HFF-Myc (cell line): ENCODE data around the gene PRSS57.

Experiments
- DNase-seq: peaks from one replicate; pipeline ENCODE4 v3.0.0-alpha.2; 2011; ENCODE audit warnings: low read depth; ENCODE audit errors: extremely low read depth
- H3K4me3 ChIP-seq: replicated peaks from 2 replicates; pipeline ENCODE4 v1.5.1; 2011; ENCODE audit warnings: low read depth, mild to moderate bottlenecking, control low read depth, low read length
- CTCF ChIP-seq: IDR thresholded peaks from 2 replicates; pipeline ENCODE4 v1.5.1; 2012; ENCODE audit warnings: mild to moderate bottlenecking, low read depth, low read length, control low read depth; ENCODE audit errors: missing control alignments

PRSS57 gene

DNA sequence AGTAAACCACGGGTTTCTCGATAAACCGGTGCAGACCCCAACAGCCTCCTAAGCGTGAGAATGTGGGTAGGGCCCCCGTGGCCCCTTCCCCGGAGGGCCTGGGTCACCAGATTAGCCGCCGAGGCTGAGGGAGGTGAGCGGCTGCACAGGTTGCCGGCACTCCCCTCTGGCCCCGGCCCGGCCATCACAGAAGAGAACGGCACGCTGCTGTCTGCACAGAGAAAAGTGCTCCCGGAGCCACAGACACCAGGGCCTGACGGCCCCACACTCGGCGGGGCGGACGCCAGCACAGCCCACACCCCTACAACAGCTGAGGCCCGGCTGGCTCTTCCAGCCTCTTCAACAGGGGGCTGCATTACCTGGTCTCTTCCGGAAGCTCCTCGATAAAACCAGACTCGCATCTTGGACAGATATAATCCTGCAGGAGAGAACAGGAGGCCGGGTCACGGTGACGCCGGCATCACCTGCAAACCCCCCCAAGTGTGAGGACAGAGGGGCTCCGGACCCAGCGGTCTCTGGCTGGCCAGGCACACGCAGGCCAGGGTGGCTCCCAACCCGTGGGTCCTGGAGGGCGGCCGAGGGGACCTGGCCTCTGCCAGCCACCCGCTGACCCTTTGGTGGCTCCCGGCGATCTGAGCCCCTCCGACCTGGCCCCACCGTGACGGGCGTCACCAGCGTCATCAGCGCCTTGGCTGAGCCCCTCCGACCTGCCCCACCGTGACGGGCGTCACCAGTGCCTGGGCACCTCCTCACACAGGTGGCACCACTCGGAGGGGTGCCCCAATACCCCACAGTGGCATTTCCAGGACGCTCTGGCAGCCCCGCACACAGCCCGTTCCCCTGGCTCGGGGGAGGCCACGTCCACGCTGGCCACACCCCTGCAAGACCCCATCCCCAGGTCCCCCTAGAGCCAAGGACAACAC, 42.5 kb downstream of the PRSS57 start:
- no peak for TF ChIP-seq CTCF
- no peak overlapping the region for H3K4me3 ChIP-seq
- no peak for DNase-seq

DNA sequence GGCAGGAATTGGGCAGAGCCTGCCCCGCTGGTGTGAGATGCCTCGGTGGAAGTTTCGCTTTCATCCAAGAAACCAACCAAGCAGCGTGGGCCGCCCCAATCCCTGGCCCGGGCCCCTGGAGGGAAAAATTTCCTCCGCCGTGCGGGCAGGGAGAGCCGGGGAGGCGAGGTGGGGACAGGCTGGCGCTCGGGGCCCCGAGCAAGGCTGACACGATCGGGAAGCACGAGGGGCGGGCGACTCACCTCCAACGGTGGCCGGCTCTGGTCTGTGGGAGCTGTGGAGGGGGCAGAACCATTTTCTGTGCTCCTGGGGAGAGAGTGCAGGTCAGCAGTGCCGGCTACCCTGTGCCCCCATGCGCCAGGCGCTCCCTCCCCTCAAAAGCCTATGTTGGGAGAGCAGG, 43.3 kb downstream of the PRSS57 start:
- no peak for DNase-seq
- TF ChIP-seq CTCF: no peak
- no peak overlapping the region for H3K4me3 ChIP-seq

- TF ChIP-seq CTCF: no peak
- H3K4me3 ChIP-seq: no peak overlapping the region
- DNase-seq: no peak
These were observed 44.0 kb downstream of the PRSS57 start for GRCh38 chr19:651114-651818.

DNA sequence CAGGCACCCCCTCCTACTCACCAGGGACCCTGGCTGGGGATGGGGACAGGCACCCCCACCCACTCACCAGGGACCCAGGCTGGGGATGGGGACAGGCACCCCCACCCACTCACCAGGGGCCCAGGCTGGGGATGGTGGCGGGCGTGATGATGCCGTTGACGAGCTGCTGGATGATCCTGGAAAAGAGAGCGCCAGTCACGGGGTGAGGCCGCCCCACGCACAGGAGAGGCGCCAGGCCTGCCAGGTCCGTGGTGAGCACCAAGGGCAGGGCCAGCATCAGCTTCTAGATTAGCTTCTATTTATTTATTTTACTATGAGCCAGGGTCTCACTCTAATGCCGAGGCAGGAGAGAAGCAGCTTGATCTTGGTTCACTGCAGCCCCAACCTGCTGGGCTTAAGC, 45.1 kb downstream of the PRSS57 start:
- H3K4me3 ChIP-seq: no peak overlapping the region
- no peak for TF ChIP-seq CTCF
- no peak for DNase-seq

DNA sequence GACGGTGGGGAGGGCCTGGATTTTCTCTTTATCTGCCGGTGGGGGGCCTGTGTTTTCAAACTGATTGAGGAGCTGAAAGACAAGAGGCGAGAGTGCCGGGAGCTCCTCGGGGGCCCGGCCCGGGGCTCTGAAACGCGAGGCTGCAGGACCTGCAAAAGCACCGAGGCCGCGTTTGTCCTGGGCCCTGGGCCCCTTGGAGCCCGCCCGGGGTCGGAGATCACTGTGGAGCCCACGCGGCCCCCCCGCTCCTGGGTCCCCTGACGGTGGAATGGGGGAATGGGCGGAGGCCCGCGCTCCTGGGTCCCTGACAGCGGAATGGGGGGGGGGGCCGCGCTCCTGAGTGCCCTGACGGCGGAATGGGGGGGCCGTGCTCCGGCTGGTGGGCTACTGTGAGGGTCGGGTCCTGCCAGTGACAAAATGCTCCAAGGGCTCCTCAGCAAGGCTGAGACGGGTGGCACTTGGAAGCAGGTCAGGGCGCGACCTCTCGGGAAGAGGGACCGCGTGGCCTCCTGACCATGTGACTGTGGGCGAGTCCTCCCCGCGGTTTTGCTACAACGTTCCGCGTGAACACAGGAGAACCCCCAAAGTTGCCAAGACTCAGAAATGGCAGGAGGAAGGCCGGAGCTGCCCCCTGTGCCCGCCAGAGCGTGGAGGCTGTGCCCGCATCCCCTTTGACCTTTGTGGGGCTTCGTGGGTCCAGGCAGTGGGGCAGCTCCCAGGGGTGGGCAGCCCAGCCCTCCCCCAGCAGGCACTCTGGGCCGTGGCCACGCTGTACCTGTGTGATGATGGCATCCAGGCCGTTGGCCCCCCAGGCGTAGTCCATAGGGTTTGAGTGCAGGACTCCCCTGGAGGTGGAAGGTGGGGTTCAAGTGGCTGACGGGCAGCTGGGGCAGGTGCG, 46.1 kb downstream of the PRSS57 start:
- H3K4me3 ChIP-seq: no peak overlapping the region
- DNase-seq: no peak
- TF ChIP-seq CTCF: no peak

GRCh38 chr19:648305-648704, 46.9 kb downstream of the PRSS57 start:
- H3K4me3 ChIP-seq: no peak overlapping the region
- no peak for TF ChIP-seq CTCF
- no peak for DNase-seq
